Astrocyte (in vitro differentiated cells and primary cell): ENCODE measurements around the gene C2CD4C. TPM values are rescaled to one million over a fixed set of nuclear protein-coding genes. Genes with fewer than 3 reads are reported as not detected.

Experiments
- DNase-seq: peaks from one replicate; pipeline ENCODE4 v3.0.0-alpha.2; 2010; ENCODE audit warnings: low read depth
- FAIRE-seq: peaks from 2 replicates; lab custom pipeline; 2011; peaks lifted over from hg19 to GRCh38; lab: Jason Lieb, UNC
- H2AFZ ChIP-seq: 2 replicates; pipeline ENCODE4 v1.6.0; 2012; ENCODE audit warnings: low read depth, low read length, inconsistent platforms
- H3K27ac ChIP-seq: 2 replicates; pipeline ENCODE4 v1.5.1; 2011; ENCODE audit warnings: low read depth, low read length, inconsistent platforms
- H3K27me3 ChIP-seq: 2 replicates; pipeline ENCODE4 v1.6.0; 2011; ENCODE audit warnings: low read length, inconsistent platforms; ENCODE audit not compliant: insufficient read depth
- H3K36me3 ChIP-seq: 2 replicates; pipeline ENCODE4 v1.5.1; 2011; ENCODE audit warnings: low read length, inconsistent platforms; ENCODE audit not compliant: insufficient read depth
- H3K4me1 ChIP-seq: 2 replicates; pipeline ENCODE4 v1.5.1; 2011; ENCODE audit warnings: low read length, inconsistent platforms; ENCODE audit not compliant: insufficient read depth
- H3K4me2 ChIP-seq: 2 replicates; pipeline ENCODE4 v1.6.0; 2012; ENCODE audit warnings: low read length, inconsistent platforms
- H3K4me3 ChIP-seq: 2 replicates; pipeline ENCODE4 v1.5.1; 2011; ENCODE audit warnings: low read depth, mild to moderate bottlenecking, low read length, inconsistent platforms; ENCODE audit not compliant: insufficient read depth
- H3K79me2 ChIP-seq: 2 replicates; pipeline ENCODE4 v1.6.0; 2012; ENCODE audit warnings: mild to moderate bottlenecking, low read length, inconsistent platforms; ENCODE audit not compliant: insufficient read depth
- H3K9ac ChIP-seq: 2 replicates; pipeline ENCODE4 v1.6.0; 2012; ENCODE audit warnings: mild to moderate bottlenecking, low read length, inconsistent platforms
- H3K9me3 ChIP-seq: 2 replicates; pipeline ENCODE4 v1.5.1; 2012; ENCODE audit warnings: low read depth, mild to moderate bottlenecking, low read length, inconsistent platforms; ENCODE audit not compliant: insufficient read depth
- H4K20me1 ChIP-seq: 2 replicates; pipeline ENCODE4 v1.6.0; 2012; ENCODE audit warnings: low read length, inconsistent platforms; ENCODE audit not compliant: insufficient read depth
- H3K27ac Mint-ChIP-seq: one replicate; pipeline ENCODE4 v1.8.0; 2021; ENCODE audit warnings: mild to moderate bottlenecking, mixed read lengths; ENCODE audit not compliant: unreplicated experiment
- H3K27me3 Mint-ChIP-seq: one replicate; pipeline ENCODE4 v1.8.0; 2021; ENCODE audit warnings: low read depth, mixed read lengths; ENCODE audit not compliant: unreplicated experiment
- H3K36me3 Mint-ChIP-seq: one replicate; pipeline ENCODE4 v1.8.0; 2021; ENCODE audit warnings: low read depth, mixed read lengths; ENCODE audit not compliant: unreplicated experiment
- H3K4me1 Mint-ChIP-seq: one replicate; pipeline ENCODE4 v1.8.0; 2021; ENCODE audit warnings: low read depth, mixed read lengths; ENCODE audit not compliant: unreplicated experiment
- H3K4me3 Mint-ChIP-seq: one replicate; pipeline ENCODE4 v1.8.0; 2021; ENCODE audit warnings: mild to moderate bottlenecking, moderate library complexity, mixed read lengths; ENCODE audit not compliant: unreplicated experiment
- H3K9me3 Mint-ChIP-seq: one replicate; pipeline ENCODE4 v1.8.0; 2021; ENCODE audit warnings: mild to moderate bottlenecking, mixed read lengths; ENCODE audit not compliant: unreplicated experiment
- EZH2 ChIP-seq: IDR thresholded peaks from 2 replicates; pipeline ENCODE4 v1.6.1; 2012; ENCODE audit warnings: mild to moderate bottlenecking, low read length, inconsistent platforms; ENCODE audit not compliant: insufficient read depth
- total RNA-seq: library from RNA; stranded (reverse); gene quantifications from 2 replicates; pipeline ENCODE4 v1.2.1, GENCODE V29; 2021
- TF ChIP-seq, protein P1 (sequence below): IDR thresholded peaks from 2 replicates; pipeline ENCODE4 v1.5.1; 2011; ENCODE audit warnings: low read depth, mild to moderate bottlenecking, inconsistent platforms, low read length, moderate library complexity; ENCODE audit not compliant: insufficient read depth

C2CD4C gene
- total RNA-seq, 1 donor from 2014 or later = 3.4 TPM

DNA sequence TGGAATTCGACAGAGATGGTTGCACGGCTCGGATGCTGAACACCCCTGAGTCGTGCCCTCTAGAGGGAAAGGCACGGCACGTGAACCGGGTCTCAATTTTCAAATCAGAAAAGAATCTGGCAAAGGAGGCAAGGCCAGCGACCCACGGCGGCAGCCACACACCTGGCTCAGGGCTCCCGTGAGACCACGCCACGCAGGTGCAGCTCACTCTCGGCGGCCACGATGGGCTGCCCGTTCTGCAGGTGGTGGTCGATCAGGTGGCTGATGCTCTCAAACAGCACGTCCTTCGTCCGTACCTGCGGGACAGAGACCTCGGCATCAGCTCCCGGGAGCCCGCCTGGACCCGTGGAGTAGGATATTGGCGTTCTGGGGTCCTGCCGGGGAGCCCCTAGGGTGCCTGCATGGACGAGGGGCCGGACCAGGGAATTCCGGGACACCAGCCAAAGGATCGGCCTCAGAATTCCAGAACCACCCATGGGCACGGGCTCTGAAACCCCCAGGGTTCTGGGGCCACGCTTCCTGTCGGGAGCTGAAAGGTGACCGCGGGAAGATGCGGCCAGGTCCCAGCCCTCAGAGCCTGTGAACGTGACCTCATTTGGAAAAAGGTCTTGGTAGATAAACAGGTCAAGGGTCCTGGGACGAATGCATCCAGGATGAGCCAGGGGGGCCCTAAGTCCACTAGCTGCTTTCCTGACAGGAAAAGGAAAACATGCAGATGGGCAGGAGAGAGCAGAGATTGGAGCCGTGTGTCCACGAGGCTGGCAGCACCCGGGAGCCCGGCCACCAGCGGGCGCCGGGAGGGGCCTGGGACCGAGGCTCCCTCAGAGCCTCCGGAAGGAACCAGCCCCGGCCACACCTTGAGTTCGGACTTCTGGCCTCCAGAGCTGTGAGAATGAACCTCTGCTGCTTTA lies 10.1 kb upstream of the C2CD4C start:
- H3K27me3 Mint-ChIP-seq = no peaks in the 10 kb centered on the region
- H3K36me3 ChIP-seq = no peaks in the 10 kb centered on the region
- no peaks in the 10 kb centered on the region for H3K9me3 ChIP-seq
- H4K20me1 ChIP-seq = no peaks in the 10 kb centered on the region
- H3K4me3 Mint-ChIP-seq = no peak overlapping the region
- no peaks in the 10 kb centered on the region for H3K4me1 ChIP-seq
- H3K9ac ChIP-seq = no peak overlapping the region
- no peaks in the 10 kb centered on the region for H3K79me2 ChIP-seq
- DNase-seq (no peak), FAIRE-seq (no peak)
- peaks cover 3% of the 10 kb centered on the region for H3K4me1 Mint-ChIP-seq
- H3K27me3 ChIP-seq = no peaks in the 10 kb centered on the region
- no peak overlapping the region for H3K27ac ChIP-seq
- no peak overlapping the region for H3K27ac Mint-ChIP-seq
- H2AFZ ChIP-seq = no peak overlapping the region
- H3K9me3 Mint-ChIP-seq = no peaks in the 10 kb centered on the region
- peaks cover 3% of the 10 kb centered on the region for H3K36me3 Mint-ChIP-seq
- H3K4me2 ChIP-seq = no peak overlapping the region
- no peak for TF ChIP-seq EZH2
- TF ChIP-seq, protein P1, sequence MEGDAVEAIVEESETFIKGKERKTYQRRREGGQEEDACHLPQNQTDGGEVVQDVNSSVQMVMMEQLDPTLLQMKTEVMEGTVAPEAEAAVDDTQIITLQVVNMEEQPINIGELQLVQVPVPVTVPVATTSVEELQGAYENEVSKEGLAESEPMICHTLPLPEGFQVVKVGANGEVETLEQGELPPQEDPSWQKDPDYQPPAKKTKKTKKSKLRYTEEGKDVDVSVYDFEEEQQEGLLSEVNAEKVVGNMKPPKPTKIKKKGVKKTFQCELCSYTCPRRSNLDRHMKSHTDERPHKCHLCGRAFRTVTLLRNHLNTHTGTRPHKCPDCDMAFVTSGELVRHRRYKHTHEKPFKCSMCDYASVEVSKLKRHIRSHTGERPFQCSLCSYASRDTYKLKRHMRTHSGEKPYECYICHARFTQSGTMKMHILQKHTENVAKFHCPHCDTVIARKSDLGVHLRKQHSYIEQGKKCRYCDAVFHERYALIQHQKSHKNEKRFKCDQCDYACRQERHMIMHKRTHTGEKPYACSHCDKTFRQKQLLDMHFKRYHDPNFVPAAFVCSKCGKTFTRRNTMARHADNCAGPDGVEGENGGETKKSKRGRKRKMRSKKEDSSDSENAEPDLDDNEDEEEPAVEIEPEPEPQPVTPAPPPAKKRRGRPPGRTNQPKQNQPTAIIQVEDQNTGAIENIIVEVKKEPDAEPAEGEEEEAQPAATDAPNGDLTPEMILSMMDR = no peak
- no peak overlapping the region for H3K4me3 ChIP-seq

DNA sequence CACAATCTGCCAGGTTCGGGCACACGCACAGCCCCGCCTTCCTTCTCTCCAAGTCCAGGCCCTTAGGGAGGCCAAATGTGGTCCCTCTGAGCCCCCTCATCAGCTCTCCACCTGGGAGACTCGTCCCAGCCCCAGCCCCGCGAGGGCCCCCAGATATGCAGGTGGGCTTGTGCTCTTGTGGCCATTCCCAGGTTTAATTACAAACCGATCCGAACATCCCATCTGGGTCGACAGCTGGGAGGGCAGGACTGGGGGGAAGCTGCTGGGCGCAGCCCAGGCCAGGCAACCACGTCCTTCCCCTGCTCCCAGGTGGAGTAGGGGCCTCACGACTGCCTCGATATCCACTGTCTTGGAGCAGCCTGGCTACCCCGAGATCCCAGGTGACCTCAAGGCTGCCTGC lies 7.5 kb upstream of the C2CD4C start:
- Histone ChIP-seq H3K36me3 (no peaks in the 10 kb centered on the region), H2AFZ (no peak overlapping the region), H3K4me3 (no peak overlapping the region), H3K79me2 (no peaks in the 10 kb centered on the region), H4K20me1 (no peaks in the 10 kb centered on the region), H3K4me1 (no peaks in the 10 kb centered on the region), H3K27me3 (no peaks in the 10 kb centered on the region), H3K27ac (no peak overlapping the region), H3K4me2 (no peak overlapping the region), H3K9me3 (no peaks in the 10 kb centered on the region), H3K9ac (no peak overlapping the region)
- Mint-ChIP-seq H3K27ac (no peak overlapping the region), H3K4me1 (peaks cover 3% of the 10 kb centered on the region), H3K36me3 (peaks cover 3% of the 10 kb centered on the region), H3K9me3 (no peaks in the 10 kb centered on the region), H3K27me3 (no peaks in the 10 kb centered on the region), H3K4me3 (no peak overlapping the region)
- DNase-seq (no peak), FAIRE-seq (no peak)
- TF ChIP-seq EZH2 = no peak
- TF ChIP-seq, protein P1 = no peak

DNA sequence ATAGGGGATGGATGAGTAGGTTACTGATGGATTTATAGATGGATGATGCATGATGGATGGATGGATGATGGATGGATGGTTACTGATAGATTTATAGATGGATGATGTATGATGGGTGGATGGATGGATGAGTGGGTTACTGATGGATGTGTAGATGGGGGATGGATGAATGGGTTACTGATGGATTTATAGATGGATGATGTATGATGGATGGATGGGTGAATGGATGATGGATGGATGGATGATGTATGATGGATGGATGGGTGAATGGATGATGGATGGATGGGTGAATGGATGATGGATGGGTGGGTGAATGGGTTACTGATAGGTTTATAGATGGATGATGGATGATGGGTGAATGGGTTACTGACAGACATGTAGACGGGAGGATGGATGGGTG lies 6.3 kb upstream of the C2CD4C start:
- no peaks in the 10 kb centered on the region for H3K4me1 ChIP-seq
- no peak overlapping the region for H3K9ac ChIP-seq
- no peaks in the 10 kb centered on the region for H3K36me3 ChIP-seq
- no peak overlapping the region for H3K27ac ChIP-seq
- FAIRE-seq (no peak), DNase-seq (no peak)
- H3K4me1 Mint-ChIP-seq = peaks cover 3% of the 10 kb centered on the region
- no peaks in the 10 kb centered on the region for H3K9me3 Mint-ChIP-seq
- H3K9me3 ChIP-seq = no peaks in the 10 kb centered on the region
- H3K4me3 ChIP-seq = no peak overlapping the region
- H3K4me2 ChIP-seq = no peak overlapping the region
- no peaks in the 10 kb centered on the region for H3K27me3 Mint-ChIP-seq
- no peak overlapping the region for H3K27ac Mint-ChIP-seq
- peaks cover under 1% of the 10 kb centered on the region for H3K27me3 ChIP-seq
- no peak for TF ChIP-seq EZH2
- TF ChIP-seq, protein P1 = no peak
- no peaks in the 10 kb centered on the region for H4K20me1 ChIP-seq
- H3K4me3 Mint-ChIP-seq = no peak overlapping the region
- peaks cover 3% of the 10 kb centered on the region for H3K36me3 Mint-ChIP-seq
- no peaks in the 10 kb centered on the region for H3K79me2 ChIP-seq
- no peak overlapping the region for H2AFZ ChIP-seq
